ENCODE measurements around the gene ZCCHC17.
"Not testable (repeated sequence)": the region's sequence is repeated elsewhere in the genome, so short reads cannot be mapped to it uniquely, and the experiment has no call there.

Gene ZCCHC17
- total RNA-seq = 28.7 to 33.0 reads per million in 2 experiments

GRCh38 chr1:31296486-31297276, at the start of gene ZCCHC17, which contains the start of gene SNRNP40:
Gene ZCCHC17 (plus strand): TSS chr1:31297032. CDS start chr1:31310099, 13,067 bp downstream.
Gene SNRNP40 (minus strand): TSS chr1:31296788. CDS start chr1:31296751, 37 bp downstream.
- peak; percentile 92 for DNase-seq (ENCODE audit: low read depth)

- no peak for DNase-seq (ENCODE audit: low read depth)
These were observed 48.6 kb upstream of the ZCCHC17 start for GRCh38 chr1:31248276-31248675.

- DNase-seq (ENCODE audit: low read depth) = no peak
These were observed 47.0 kb upstream of the ZCCHC17 start for GRCh38 chr1:31249854-31250253.

- no peak for DNase-seq (ENCODE audit: low read depth)
These were observed 39.6 kb upstream of the ZCCHC17 start for GRCh38 chr1:31257213-31257612.

GRCh38 chr1:31258581-31258980, 38.3 kb upstream of the ZCCHC17 start:
- no peak for DNase-seq (ENCODE audit: low read depth)

GRCh38 chr1:31259746-31260145, 37.1 kb upstream of the ZCCHC17 start:
- no peak for DNase-seq (ENCODE audit: low read depth)

GRCh38 chr1:31261916-31262315, 34.9 kb upstream of the ZCCHC17 start:
- no peak for DNase-seq (ENCODE audit: low read depth)

GRCh38 chr1:31262393-31262792, 34.4 kb upstream of the ZCCHC17 start:
- DNase-seq (ENCODE audit: low read depth) = not testable (repeated sequence)

GRCh38 chr1:31263408-31263807, 33.4 kb upstream of the ZCCHC17 start:
- DNase-seq (ENCODE audit: low read depth) = no peak

- DNase-seq (ENCODE audit: low read depth) = no peak
These were observed 31.9 kb upstream of the ZCCHC17 start for GRCh38 chr1:31264790-31265386.

GRCh38 chr1:31266547-31266946, 30.3 kb upstream of the ZCCHC17 start:
- DNase-seq (ENCODE audit: low read depth) = no peak

- no peak for DNase-seq (ENCODE audit: low read depth)
These were observed 24.5 kb upstream of the ZCCHC17 start for GRCh38 chr1:31272369-31272768.

- no peak for DNase-seq (ENCODE audit: low read depth)
These were observed 23.2 kb upstream of the ZCCHC17 start for GRCh38 chr1:31273619-31274018.

- not testable (repeated sequence) for DNase-seq (ENCODE audit: low read depth)
These were observed 14.4 kb upstream of the ZCCHC17 start for GRCh38 chr1:31282426-31282825.

- DNase-seq (ENCODE audit: low read depth) = not testable (repeated sequence)
These were observed 9.0 kb upstream of the ZCCHC17 start for GRCh38 chr1:31287791-31288190.

GRCh38 chr1:31289021-31289420, 7.8 kb upstream of the ZCCHC17 start:
- DNase-seq (ENCODE audit: low read depth) = no peak

- DNase-seq (ENCODE audit: low read depth) = no peak
These were observed 852 bp upstream of the ZCCHC17 start for GRCh38 chr1:31295874-31296485.

GRCh38 chr1:31297277-31298247, 730 bp downstream of the ZCCHC17 start:
- DNase-seq (ENCODE audit: low read depth) = no peak

GRCh38 chr1:31299365-31299764, 2.5 kb downstream of the ZCCHC17 start:
- DNase-seq (ENCODE audit: low read depth) = no peak

GRCh38 chr1:31300193-31300592, 3.4 kb downstream of the ZCCHC17 start:
- no peak for DNase-seq (ENCODE audit: low read depth)

- no peak for DNase-seq (ENCODE audit: low read depth)
These were observed 6.0 kb downstream of the ZCCHC17 start for GRCh38 chr1:31302709-31303441.
